Right atrium auricular region (tissue), 2 donors: Measurements from ENCODE around the gene IQGAP2. TPM values are rescaled to one million over a fixed set of nuclear protein-coding genes. Genes with fewer than 3 reads are reported as not detected.
"Not testable (repeated sequence)": the region's sequence is repeated elsewhere in the genome, so short reads cannot be mapped to it uniquely, and the experiment has no call there.

Experiments
- DNase-seq: peaks from one replicate; pipeline ENCODE4 v3.0.0-alpha.2; 2019; ENCODE audit warnings: low spot score
- H3K27ac ChIP-seq, 2 donors: fragments of 200-600 bp; sonication (generic); 1 replicate in 1 of 2; 2 replicates in 1 of 2; pipeline ENCODE4 v1.5.1; 2016 to 2019
- H3K27me3 ChIP-seq, 2 donors: fragments of 200-600 bp; sonication (generic); one replicate each; pipeline versions ENCODE4 v1.5.1 to v1.6.0; 2017 to 2019
- H3K36me3 ChIP-seq: fragments of 200-600 bp; sonication (generic); one replicate; pipeline ENCODE4 v1.5.1; 2016
- H3K4me1 ChIP-seq, 2 donors: fragments of 200-600 bp; sonication (generic); one replicate each; pipeline versions ENCODE4 v1.5.1 to v1.6.0; 2017 to 2019
- H3K4me3 ChIP-seq, 2 donors: fragments of 200-600 bp; sonication (generic); 1 replicate in 1 of 2; 2 replicates in 1 of 2; pipeline ENCODE4 v1.5.1; 2017 to 2019; ENCODE audit warnings: mild to moderate bottlenecking in 1 of 2, moderate library complexity in 1 of 2
- H3K9me3 ChIP-seq, 2 donors: fragments of 200-600 bp; sonication (generic); one replicate each; pipeline ENCODE4 v1.5.1; 2019
- CTCF ChIP-seq, 2 donors: fragments of 200-600 bp; sonication (generic); IDR thresholded peaks; one replicate each; pipeline ENCODE4 v1.5.1; 2019; ENCODE audit warnings: antibody characterized with exemption in 2 of 2
- total RNA-seq, 2 donors: library from RNA; depleted of rRNA; stranded (reverse); fragments of >200 nt; gene quantifications; one replicate each; pipeline ENCODE4 v1.1.0, GENCODE V29; 2016

Gene IQGAP2
- total RNA-seq, 2 donors from 2014 or later = 5.4 to 12.3 TPM

GRCh38 chr5:76601470-76601869 is 198.4 kb downstream of the IQGAP2 start:
- no peaks in the 10 kb centered on the region for H3K27me3 ChIP-seq
- H3K4me3 ChIP-seq = no peak overlapping the region
- no peak overlapping the region for H3K27ac ChIP-seq
- no peaks in the 10 kb centered on the region for H3K9me3 ChIP-seq
- TF ChIP-seq CTCF (IDR thresholded peaks at IDR 0.05) = peak; percentile 34 to 75
- H3K4me1 ChIP-seq = no peaks in the 10 kb centered on the region
- no peaks in the 10 kb centered on the region for H3K36me3 ChIP-seq
- no peak for DNase-seq

DNA sequence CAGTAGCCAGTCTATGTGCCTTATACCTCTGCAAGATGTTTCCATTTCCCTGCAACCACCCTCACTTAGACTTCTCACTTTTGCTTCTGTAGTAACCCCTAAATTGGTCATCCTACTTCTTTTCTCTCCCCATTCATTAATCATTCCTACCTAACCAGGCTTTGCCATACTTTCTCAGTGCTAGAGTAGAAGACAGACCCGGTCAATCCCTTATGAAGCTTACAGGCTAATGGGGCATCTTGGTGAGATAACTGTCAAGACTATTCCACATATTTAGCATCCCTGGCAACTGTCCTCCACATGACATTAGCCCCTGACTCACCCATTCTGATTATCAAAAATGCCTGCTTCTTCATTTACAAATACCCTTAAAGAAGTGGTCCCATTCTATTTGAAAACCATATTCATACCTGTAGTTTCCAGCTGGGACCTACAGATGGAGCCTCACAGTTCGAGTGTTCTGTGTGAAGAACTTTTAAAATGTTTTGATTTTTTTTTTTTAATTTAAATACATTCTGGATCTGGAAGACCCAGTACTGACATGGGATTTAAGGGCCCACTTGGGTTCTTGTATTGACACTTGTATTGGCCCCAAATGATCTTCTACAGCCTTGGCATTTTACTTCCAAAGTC is 199.1 kb downstream of the IQGAP2 start:
- H3K36me3 ChIP-seq = no peaks in the 10 kb centered on the region
- H3K9me3 ChIP-seq = no peaks in the 10 kb centered on the region
- no peaks in the 10 kb centered on the region for H3K27me3 ChIP-seq
- H3K4me1 ChIP-seq = no peaks in the 10 kb centered on the region
- TF ChIP-seq CTCF (IDR thresholded peaks at IDR 0.05) = no peak
- no peak overlapping the region for H3K4me3 ChIP-seq
- no peak overlapping the region for H3K27ac ChIP-seq
- no peak for DNase-seq

DNA sequence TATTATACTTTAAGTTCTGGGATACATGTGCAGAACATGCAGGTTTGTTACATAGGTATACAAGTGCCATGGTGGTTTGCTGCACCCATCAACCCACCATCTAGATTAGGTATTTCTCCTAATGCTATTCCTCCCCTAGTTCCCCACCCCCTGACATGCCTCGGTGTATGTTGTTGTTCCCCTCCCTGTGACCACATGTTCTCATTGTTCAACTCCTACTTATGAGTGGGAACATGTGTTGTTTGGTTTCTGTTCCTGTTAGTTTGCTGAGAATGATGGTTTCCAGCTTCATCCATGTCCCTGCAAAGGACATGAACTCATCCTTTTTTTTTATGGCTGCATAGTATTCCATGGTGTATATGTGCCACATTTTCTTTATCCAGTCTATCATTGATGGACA is 200.9 kb downstream of the IQGAP2 start:
- H3K4me3 ChIP-seq, H3K27ac ChIP-seq, H3K27me3 ChIP-seq, H3K36me3 ChIP-seq, H3K4me1 ChIP-seq, DNase-seq, H3K9me3 ChIP-seq: not testable (repeated sequence)

DNA sequence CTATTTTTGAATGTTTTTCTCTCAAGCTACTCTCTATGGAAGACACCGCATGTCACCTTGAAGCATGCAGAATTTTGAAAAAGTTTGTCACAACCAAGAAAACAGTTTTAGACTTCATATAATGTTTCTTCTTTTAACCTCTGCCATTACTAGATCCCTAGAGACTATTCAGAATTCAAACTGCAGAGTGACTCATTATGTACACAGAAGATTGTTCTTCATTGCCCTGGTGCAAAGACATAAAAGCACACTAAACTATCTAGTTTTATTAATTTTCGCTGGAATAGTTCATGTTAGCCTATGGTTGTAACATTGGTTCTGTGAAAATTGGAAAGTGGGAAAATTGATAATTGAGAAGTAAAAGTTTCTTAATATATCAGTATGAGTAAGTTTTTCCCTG is 201.8 kb downstream of the IQGAP2 start:
- H3K27me3 ChIP-seq = no peaks in the 10 kb centered on the region
- no peak overlapping the region for H3K4me3 ChIP-seq
- no peak for TF ChIP-seq CTCF (IDR thresholded peaks at IDR 0.05)
- DNase-seq = no peak
- no peaks in the 10 kb centered on the region for H3K36me3 ChIP-seq
- H3K27ac ChIP-seq = no peak overlapping the region
- H3K4me1 ChIP-seq = no peaks in the 10 kb centered on the region
- H3K9me3 ChIP-seq = no peaks in the 10 kb centered on the region

DNA sequence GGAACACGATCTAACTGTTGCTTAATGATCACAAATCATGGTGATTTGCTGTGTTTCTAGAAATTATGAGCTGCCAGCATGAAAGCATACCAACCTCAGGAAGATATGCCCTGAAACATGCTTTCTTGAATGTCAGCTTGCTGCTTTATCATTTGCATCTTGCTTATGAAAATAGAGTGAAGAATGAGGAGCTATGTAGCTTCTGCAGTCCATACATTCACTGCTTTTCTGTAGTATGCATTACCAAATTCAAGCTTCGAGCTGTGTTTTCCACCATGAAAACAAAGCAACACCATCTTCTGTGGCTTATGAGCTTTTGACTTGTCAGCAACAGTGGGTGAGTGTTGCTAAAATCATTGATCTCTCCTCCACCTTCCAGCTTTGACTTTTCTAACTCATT is 203.6 kb downstream of the IQGAP2 start:
- Histone ChIP-seq H3K4me3 (no peak overlapping the region), H3K27ac (no peak overlapping the region), H3K9me3 (no peaks in the 10 kb centered on the region), H3K4me1 (no peaks in the 10 kb centered on the region), H3K36me3 (no peaks in the 10 kb centered on the region), H3K27me3 (no peaks in the 10 kb centered on the region)
- DNase-seq = no peak
- no peak for TF ChIP-seq CTCF (IDR thresholded peaks at IDR 0.05)

DNA sequence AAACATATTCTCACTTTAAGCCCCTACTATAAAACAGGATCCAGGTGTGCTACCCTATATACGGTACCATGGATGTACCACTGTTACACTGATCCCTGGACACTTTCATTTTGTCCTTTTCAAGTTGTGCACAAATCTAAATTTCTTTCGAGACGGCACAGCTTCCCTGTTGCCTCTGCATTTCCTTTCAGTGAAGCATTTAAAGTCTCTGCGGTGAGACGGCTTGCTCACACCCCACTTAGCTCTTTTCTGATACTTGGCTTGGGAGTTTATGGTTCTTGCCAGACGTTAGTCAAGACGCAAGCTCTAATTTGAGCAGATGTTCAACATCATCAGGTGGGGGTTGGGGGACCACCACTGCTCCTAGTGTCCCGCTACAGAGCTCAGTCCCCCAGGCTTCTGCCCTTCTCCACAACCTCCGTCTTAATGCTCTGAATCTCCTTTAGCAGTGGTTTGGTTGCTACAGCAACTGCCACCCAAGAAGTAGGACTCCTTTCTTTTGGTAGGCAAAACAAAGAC is 204.3 kb downstream of the IQGAP2 start:
- no peak overlapping the region for H3K27ac ChIP-seq
- no peak overlapping the region for H3K4me3 ChIP-seq

More for the DNA sequence above, 204.3 kb downstream of the IQGAP2 start:
- no peaks in the 10 kb centered on the region for H3K9me3 ChIP-seq
- no peaks in the 10 kb centered on the region for H3K27me3 ChIP-seq
- no peak for DNase-seq
- H3K4me1 ChIP-seq = no peaks in the 10 kb centered on the region
- no peak for TF ChIP-seq CTCF (IDR thresholded peaks at IDR 0.05)
- no peaks in the 10 kb centered on the region for H3K36me3 ChIP-seq
